Stimulated activated CD4-positive, alpha-beta T cell treated with anti-CD3 and anti-CD28 coated beads, Interleukin-2, amount 100 ng/mL, for 4 hours (primary cell): ENCODE results near the gene CHST13.

Source experiments
- DNase-seq: peaks from one replicate; pipeline ENCODE4 v3.0.0-alpha.2; 2020; ENCODE audit warnings: low read depth

CHST13 gene

DNA sequence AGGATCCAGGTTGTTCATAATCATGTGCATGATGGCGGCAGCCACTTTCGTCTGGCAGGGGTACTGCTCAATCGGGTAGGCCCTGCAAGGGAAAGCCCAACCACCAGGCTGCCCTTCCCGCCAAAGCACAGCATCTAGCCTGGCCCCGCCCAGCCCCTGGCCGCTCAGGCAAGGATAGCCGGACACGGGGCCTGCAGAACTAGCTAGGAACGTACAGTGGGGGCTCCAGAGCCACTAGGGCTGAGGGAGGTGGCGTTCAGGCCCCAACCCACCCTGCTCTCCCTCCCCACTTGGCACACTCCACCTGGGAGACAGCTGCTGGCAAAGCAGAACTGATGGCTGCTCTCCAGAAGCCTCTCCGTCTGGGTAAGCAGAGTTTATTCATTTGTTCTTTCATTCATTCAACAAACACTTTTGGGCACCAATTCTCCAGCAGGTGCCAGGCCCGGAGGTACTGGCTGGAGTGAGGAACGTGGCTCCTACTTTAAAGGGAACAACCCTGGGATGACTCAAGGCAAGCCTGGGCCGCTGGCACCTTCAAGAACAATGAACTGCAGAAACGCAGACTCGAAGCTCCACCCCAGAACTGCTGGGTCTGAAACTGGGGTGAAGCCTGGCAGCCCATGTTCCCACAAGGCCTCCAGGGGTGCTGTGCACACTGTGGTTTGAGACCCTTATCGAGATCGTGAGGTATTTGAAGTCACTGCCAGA is 14.2 kb upstream of the CHST13 start:
- DNase-seq = no peak

DNA sequence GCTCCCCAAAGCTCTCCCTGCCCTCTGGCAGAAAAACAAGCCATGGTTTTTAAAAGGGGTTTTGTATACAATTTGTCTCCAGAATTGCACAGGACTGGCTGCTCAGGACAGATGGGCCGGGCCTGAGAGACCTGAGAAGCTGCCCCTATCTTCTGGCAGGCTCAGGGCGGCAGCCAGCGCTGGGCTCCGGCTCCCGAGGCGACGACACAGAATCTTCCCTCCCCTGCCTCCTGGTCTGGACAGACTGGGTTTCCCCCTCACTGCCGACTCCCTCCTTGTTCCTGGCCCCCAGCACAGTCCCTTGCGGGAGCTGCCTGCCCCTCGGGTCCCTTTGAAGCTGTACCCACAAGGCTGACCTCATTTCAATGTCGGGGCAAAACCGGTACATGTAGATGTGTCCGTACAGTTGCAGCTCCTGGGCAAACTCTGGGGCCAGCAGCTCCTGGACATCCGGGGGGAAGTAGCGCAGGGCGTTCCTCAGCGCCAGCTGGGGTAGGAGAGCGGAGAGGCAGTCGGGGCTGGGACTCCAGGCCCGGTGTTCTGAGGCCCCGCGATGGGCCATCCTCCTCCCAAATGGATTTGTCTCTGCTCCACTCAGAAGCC is 13.5 kb upstream of the CHST13 start:
- DNase-seq = no peak

DNA sequence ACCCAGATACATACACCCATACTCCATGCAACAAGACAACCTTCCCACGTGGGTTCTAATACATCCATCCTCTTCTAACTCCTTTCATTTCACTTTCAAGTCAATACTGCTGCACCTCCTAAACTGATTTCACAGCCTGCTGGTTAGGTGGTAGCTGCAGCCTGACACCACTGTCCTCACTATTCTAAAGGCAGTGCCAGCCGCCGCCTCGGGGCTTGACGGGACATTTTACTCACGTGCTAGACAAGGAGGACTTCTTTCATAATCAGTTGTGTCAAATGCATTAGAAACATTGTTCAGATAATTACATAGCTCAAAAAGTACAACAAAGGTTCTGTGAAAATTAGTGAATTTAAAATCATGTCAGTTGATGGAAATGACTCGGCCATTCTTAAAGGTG is 12.7 kb upstream of the CHST13 start:
- no peak for DNase-seq

DNA sequence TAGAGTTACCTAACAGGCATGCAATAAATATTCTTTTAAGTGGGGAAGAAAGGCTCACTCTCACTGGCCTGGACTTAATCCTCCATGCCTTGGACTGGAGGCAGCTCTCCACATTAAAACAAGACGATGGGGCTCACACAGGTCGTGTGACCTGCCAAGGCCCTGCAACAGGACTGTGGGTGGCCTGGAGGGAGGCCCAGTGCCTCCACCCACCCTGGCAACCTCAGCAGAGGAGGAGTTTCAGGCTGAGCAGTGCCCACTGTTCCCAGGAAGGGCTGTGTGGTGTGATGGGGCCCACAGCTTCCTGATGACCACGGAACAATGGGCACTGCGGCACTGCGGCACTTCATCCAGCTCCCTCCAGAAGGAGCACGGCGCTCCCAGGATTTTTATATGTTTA is 11.9 kb upstream of the CHST13 start:
- DNase-seq = no peak

DNA sequence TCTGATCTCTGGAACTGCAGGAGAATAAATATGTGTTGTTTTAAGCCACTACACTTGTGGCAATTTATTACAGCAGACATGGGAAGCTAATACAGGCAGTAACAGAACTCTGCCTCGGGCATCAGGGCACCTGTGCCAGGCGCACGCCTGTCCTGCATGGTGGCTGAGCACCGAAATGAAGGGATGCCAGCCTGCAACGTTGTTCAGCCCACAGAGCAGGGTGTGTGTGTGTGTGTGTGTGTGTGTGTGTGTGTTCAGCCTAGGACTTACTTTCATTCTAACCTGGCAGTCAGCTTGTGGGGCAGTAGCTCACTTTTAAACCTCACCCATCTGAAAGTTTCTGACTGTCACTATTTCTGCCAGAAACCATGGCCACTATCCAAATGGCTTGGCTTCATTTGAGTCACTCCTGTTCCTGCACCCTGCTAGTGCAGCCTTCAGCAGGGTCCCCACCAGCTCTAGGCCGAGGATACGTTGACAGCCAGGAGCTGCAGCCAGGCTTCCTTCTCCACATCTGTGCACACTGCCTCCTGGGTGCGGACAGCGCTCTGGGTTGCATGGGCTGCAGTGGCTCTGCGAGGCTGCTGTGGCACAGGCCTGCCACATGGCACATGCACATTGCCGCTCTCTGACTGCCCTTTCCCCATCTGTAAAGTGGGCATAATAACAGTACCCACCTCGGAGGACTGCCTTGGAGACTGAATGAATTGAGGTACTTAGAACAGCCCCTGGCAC is 10.9 kb upstream of the CHST13 start:
- no peak for DNase-seq

DNA sequence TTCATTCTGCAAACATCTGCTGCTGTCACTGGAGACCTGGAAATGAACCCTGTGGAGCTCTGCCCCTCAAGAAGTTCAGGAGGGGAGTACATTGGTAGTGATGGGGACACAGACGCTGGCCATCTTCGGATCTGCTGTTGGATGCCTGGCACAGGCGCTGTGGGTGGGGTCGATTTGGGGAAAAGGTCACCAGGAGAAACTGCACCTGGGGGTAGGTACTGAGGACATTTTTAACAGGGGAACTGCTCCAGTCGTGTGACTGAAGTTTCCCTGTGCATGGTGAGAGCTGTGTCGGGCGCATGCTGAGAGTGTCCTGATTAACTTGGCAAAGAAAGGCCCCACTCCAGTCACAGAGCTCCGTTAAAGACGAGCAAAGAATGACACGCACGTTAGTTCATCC is 9.8 kb upstream of the CHST13 start:
- no peak for DNase-seq

DNA sequence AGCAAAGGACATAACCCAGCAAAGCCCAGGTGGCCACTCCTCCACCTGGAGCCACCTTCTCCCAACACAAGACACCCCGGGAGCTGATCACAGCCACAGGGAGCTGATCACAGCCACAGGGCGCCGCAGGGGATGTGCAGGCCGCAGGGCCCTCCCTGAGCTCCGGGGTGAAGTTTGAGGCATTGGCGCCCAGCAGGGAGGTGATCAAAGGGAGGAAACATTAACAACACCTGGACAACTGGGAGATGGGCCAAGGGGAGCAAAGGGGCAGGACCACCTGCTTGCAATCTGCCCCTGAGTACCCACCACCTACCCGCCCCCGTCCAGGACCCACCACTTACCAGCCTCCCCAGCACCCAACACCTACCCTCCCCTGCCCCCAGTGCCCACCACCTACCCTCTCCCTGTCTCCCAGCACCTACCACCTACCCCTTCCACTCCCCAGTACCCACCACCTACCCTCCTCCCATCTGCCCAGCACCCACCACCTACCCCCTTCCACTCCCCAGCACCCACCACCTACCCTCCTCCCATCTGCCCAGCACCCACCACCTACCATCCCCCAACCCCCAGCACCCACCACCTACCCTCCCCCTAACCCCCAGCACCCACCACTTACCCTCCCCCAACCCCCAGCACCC is 8.8 kb upstream of the CHST13 start:
- no peak for DNase-seq

DNA sequence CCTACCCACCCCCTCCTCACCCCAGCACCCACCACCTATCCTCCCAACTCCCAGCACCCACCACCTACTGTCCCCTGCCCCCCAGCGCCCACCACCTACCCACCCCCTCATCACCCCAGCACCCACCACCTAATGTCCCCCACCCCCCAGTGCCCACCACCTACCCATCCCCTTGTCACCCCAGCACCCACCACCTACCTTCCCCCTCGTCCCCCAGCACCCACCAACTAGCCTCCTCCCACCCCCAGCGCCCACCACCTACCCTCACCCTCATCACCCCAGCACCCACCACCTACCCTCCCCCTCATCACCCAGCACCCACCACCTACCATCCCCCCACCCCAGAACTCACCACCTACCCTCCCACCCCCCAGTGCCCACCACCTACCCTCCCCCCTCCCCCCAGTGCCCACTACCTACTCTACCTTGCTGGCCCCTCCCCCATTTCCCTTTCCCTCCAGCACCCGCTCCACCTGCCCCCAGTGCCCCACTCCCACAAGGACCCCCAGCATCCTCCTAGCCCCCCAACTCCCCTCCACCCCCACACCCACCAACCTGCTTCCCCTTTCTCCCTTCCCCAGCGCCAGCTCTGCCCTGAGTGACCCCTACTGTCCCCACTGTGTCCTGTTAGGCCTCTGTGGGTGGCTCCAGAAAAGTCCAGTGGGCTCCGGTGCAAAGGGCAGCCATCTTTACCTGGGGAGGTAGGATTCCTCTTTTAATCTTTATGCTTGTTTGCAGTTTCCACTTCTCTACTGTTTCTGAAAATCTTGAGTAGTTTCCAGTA is 7.6 kb upstream of the CHST13 start:
- DNase-seq = no peak

DNA sequence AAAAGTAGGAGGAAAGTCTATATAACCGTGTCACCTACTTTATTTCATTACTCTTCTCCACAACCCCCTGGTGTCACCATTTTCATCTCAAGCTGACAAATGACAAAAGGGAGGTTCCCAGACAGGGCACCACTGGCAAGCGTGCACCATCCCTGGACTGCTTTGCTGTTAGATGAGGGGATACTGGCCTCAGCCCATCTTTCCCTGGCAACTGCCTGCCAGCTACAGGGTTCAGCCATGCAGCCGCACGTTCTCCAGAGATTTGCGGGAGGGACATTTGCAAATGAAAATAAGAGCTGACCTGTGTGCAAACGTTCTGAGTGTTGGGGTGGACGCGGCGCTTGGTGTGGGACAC is 7.0 kb upstream of the CHST13 start:
- no peak for DNase-seq

DNA sequence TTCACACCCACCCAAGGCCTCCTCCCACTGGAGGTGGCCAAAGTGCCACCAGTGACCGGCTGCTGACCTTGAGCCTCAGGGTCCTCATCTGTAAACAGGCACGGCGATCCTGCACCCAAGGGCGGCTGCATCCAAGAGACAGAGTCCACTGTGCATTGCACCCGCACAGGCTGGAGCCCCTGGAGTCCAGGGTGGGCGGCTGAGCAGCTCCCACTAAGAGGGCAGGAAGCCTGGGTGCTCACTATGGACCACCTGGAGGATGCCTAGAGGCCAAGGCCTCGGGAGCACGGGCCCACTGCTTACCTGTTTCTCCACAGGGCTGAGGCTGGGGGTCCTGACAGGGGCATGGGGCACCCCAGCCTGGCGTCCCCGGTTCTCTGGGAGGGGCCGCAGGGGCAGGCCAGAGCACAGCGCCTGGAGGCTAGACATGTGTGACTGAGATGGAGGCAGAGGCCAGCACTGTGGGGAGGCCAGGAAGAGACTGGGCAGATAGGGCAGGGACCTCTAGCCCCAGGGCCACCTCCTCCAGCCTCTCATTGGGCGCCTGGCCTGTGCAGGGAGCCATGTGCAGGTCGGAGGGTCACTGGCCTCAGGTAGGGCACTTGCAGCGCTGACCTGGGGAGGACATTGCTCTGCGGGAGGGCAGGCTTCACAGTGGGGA is 6.5 kb upstream of the CHST13 start, which contains the start of gene UROC1:
TSS of gene UROC1 (minus strand) at position 483 of the 661 bp plus-strand sequence. CDS start at position 429, 54 bp downstream.
- no peak for DNase-seq

DNA sequence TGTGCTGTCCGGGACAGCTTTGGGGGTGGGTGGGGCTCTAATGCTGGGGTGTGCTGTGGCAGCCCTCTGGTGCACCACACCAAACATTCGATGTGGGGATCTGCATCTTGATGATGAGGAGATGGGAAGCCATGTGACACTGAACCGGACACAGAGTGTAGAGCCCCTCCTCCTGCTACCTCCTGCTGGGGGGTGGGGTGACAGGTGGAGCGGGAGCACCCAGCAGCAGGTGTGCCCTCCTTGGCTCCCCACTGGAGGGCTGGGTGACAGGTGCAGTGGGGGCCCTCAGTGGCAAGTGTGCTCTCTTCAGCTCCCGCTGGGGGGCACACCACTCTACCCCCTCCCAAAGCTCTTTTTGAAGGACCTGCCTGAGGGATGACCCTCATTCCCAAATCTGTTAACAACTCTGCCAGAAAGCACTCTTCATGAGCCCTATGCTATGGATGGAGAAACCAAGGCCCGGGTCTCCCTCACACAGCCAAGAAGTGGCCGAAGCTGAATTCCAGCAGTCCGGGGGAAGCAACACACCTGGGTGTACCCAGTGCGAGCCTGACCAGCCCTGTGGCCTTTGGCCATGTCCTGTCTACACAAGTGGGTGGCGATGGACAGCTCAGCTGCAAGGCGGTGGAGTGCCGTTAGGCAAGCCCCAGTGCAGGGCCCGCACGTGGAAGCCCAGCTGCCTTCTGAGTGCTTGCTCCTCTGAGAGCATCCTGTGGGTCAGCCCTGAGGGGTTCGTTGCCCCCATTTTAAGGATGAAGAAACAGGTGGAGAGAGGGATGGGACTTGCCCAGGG is 5.8 kb upstream of the CHST13 start:
- no peak for DNase-seq

DNA sequence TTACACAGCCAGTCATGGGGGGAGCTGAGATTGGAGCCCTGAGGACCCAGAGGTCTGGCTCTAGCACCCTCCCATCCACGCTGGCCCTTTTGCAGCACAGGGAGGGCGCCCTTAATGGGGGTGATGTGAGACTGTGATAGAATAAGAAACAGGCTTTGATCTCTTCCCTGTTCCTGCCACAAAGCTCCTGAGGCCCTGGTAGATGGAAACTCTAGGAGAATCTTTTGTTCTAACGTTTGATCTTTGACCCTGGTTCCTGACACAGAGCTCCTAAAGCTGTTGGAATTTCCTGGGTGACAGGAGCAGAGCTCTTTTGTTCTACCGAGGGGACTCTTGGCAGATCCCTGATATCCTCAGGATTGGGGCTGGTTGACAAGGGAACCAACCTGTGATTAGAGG is 5.2 kb upstream of the CHST13 start:
- DNase-seq = no peak

DNA sequence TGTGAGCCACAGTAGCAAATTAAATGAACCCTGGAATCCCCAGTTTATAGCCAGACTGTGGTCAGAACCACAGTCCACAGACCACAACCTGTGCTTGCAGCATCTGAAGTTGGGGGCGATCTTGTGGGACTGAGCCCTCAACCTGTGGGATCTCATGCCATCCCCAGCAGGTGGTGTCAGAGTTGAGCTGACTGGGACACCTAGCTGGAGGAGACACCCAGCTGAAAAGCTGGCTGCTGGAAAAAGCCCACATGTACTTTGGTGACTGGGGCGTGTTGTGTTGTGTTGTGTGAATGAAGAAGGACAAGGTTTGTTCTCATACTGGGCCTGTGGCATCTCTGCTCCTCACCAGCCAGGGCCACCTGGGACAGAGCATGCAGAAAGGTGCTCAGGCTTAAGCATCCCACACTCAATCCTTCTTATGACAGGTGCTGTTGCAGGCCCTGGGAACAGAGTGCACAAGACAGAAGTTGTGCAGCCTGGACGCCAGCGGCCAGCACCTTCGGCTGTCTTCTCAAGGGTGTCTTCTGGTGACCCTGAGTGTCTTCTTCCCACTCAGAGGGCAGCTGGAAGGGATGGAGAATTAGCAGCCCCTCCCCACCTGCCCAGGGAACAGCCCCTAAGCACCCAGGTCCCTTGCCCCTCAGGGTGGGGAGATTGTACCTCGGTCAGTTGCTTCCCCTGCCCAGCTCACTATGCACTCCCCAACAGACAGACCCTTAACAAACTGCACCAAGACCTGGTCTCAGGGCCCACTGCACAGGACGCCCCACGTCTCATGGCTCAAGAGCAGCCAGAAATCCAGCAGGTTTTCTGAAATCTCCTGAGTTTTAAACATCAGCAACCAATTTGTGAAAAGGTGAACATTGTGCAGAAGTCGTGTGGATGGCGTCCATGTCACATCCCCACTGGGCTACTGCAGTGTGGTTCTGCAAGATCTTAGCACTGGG is 4.2 kb upstream of the CHST13 start:
- DNase-seq = no peak

DNA sequence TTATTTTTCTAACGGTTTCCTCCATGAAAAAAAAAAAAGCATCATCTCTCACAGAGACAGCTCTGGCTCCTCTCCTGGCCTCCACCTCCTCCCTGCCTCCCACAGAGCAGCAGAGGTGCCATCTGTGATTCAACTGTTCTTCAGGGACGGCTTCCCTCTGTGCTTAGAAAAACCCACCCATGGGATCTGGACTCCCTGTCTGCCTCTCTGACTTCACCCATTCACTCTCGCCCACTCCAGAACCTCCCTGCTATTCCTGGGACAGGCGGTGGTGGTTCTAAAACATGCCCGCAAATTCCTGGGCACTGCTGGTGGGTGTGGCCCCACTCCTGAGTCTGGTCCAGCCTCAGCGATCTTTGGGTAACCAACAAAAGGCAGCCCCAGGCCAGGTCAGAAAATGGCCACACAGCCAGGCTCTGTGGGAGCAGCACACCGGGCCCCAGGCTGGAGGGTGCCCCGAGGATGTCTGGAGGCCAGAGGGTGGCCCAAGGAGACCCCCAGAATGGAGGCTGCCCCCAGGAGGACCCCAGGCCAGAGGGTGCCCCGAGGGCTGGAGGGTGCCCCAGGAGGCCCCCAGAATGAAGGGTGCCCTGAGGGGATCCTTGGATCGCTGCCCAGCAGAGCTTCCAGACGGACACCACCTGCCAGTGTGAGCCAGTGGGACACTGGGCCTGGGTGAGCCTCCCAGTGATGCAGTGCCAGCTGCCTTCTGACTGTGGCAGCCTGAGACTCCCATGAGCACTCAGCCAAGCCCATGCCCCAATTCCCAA is 2.6 kb upstream of the CHST13 start:
- no peak for DNase-seq

DNA sequence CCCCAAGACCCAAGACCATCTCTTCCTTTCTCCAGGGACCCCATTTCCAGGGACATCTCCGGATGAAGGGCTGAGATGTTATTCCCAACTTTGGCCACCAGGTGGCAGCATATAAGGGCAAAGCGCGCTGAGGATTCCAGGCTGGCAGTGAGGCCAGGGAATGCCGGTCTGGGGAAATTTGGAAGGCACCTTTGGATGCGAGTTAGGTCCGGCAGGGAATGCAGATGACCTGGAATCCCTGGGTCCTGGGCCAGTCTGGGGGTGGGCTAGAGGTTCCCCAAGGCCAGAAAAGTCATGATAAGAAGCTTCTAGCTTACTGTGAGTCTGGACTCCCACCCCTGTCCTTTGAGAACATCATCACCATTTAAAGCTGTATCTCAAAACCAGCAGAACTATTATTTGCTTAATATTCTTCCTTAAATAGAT is 1.6 kb upstream of the CHST13 start:
- DNase-seq = peak; percentile 14

DNA sequence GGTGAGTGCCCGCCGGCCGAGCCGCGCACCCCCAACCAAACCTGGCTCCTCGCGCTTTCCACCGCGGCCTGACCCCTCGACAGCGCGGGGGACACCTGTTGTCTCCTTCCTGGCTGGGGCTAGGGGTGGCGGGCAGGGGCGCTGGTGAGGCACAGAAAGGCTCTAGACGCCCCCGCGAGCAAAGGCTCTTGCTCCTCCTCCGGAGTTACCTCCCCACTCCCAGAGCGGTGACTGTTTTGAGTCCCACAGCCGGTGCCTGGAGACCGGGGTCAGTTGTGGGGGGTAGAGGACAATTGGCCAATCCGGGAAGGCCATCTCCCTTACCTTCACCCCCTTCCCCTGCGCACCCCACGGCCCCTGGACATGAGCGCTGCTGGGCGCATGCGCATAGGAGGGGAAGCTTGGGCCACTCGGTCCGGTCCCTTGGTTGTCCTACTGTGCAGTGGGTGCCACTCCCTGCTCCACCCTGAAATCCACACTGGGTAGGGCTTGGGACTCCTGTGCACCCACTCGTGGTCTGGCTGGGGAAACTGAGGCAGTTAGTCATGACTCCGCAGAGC is 554 bp downstream of the CHST13 start:
- DNase-seq = no peak

DNA sequence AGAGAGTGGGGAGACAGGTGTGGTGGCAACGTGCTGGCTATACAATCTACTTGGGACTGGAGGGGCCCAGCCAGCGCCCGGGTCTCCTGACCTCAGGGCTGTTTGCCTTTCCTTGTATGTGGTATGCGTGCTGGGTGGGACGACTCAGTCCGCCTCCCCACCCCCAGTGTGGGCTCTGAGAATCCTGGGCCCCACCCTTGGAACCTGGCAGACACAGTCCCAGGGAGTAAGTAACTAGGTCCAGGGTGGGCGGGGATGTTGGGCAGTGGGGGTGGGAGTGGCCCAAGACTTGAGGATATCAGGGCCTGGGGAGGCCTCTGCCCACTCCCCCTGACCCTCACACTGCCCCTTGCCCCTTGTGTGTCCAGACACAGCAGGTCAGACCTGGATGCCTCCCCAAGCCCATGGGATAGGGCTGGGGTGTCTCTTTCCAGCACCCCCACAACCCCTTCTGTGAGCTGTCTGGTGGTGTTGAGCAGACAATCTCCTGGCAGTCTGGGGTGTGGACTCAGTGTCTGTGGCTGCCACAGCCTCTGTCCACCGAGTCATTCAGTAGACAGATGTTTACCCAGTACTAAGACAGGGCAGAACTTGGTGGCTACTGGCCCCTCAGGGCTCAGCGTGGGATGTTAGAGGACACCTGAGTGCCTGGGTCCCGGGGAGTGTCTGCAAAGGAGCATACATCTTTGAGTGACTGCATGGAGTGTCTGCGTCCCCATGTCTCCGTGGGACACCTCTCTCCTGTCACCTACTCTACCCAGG is 1.3 kb downstream of the CHST13 start:
- DNase-seq = no peak
